EL (cell line): ENCODE results near the gene NRCAM.
"Not testable (repeated sequence)": the region's sequence is repeated elsewhere in the genome, so short reads cannot be mapped to it uniquely, and the experiment has no call there.

Experiments used
- DNase-seq: peaks from one replicate; pipeline ENCODE4 v3.0.0-alpha.2; 2016

The NRCAM gene

GRCh38 chr7:108393097-108393496, 63.1 kb downstream of the NRCAM start:
- not testable (repeated sequence) for DNase-seq

DNA sequence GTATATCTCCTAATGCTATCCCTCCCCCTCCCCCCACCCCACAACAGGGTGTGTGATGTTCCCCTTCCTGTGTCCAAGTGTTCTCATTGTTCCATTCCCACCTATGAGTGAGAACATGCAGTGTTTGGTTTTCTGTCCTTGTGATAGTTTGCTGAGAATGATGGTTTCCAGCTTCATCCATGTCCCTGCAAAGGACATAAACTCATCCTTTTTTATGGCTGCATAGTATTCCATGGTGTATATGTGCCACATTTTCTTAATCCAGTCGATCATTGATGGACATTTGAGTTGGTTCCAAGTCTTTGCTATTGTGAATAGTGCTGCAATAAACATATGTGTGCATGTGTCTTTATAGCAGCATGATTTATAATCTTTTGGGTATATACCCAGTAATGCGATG, 68.5 kb downstream of the NRCAM start:
- not testable (repeated sequence) for DNase-seq

DNA sequence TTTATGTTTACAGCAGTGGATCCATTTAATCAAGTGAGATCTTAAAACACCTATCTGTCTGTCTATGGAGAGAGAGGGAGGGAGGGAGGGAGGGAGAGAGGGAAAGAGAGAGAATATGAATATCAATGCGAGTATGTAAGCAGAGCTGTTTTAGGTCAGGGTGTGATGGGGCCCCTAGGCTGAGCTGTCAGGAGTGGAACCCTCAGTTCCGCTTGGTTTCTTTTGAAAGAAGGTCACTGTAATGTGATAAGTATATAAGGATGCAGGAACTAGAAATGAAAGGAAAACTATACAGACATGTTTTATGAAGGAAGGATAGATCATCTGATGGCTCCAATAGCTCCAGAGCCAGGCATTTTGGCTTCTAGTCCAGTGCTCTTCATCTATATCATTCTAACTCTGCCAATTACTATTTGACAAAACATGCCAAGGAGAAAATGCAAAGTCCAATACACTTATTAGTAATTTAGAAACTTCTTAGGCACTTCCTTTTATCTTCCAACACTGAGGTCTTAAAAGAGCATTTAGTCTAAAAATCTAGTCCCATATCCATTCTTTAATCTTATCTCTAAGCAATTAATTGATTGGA, 70.3 kb downstream of the NRCAM start:
- DNase-seq = no peak

GRCh38 chr7:108384716-108385483, 71.3 kb downstream of the NRCAM start:
- no peak for DNase-seq

GRCh38 chr7:108382932-108383331, 73.3 kb downstream of the NRCAM start:
- no peak for DNase-seq

DNA sequence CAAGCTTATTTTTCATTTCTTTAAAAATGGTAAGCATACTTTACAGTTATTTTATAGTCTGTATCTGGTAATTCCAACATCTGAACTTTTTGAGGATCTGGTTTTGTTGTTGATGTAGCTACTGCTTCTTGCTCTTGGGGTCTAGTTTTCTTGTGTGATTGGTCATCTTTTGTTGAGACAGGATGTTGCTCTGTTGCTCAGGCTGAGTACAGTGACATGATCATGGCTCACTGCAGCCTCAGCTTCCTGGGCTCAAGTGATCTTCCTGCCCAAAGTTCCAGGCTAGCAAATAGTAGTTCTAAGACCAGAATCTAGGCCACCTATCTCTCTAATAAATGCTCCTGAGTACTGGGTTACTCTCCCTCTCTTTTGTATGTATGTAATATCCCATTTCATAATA, 75.7 kb downstream of the NRCAM start:
- DNase-seq = no peak

DNA sequence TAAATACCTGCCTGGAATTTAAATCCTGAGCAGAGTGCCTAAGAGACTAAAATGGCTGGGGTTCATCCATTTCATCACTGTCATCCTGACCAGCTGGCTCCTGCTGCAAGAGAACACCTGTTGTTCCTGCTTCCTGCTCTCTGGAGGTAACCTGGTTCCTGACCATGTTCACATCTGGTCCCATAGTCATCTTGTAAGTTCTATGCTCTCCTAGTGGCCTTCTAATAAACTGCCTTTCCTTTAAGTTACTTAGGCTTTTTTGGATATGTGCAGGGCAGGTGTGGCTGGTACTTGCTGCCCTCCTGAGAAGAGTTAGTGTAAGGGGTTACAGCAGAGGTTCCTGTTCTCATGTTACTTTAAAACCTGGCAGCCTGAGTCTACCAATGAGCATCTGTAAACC, 80.0 kb downstream of the NRCAM start:
- DNase-seq = no peak

GRCh38 chr7:108375668-108376067, 80.6 kb downstream of the NRCAM start:
- DNase-seq = no peak

GRCh38 chr7:108374899-108375298, 81.3 kb downstream of the NRCAM start:
- no peak for DNase-seq

GRCh38 chr7:108372618-108373017, 83.6 kb downstream of the NRCAM start:
- no peak for DNase-seq

GRCh38 chr7:108370616-108371015, 85.6 kb downstream of the NRCAM start:
- DNase-seq = no peak

DNA sequence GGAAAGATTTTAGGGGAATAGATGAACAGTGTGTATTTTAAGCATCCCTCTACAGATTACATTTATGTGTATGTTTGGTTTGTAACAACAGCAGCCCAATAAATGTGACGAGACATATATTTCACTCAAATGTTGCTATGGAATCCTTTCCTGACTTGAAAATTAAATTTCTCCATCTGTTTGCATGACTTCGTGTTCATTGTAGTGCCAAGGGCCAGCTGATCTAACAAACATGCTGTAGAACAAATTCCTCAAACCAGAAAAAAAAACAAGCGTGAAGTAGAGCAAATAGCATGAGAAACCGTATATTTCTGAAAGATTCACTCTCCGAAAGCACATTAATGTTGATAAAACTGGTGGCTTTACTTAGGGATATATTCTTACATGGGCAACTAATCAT, 87.8 kb downstream of the NRCAM start:
- no peak for DNase-seq

DNA sequence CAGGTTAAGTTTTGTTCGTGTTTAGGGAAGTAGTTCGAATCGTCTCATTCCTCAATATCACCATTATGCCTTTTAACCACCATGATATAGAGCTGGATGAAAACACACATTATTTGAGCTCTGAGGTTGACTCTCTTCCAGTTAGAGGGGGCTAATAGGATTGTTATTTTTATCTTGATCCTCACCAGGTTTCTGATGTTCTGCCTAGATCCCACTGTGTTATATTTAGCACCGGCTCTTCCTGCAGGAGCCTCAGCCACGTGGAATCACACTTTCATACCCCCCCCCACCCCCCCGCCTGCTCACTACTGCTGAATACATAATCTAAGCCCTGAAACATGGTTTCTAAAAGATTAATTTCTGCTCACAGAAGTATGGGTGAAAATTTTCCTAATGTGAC, 88.3 kb downstream of the NRCAM start:
- no peak for DNase-seq

DNA sequence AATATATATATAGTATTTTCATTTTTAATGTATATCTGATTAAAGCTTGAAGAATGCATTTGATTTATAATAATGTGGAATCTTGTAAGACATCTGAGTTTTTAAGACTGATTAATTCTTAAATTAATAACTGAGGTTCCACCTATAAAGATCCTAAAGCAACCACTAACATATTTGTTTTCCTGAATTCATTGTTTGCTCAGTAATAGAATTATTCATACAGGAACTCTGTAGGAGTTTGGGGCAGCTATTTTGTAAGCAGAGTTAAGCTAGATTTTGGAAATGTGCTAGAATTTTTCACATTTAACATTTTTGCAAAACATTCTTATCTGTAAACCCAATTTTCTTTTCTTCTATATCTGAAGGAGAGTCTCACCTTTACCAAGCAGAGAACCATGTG, 88.9 kb downstream of the NRCAM start:
- no peak for DNase-seq

DNA sequence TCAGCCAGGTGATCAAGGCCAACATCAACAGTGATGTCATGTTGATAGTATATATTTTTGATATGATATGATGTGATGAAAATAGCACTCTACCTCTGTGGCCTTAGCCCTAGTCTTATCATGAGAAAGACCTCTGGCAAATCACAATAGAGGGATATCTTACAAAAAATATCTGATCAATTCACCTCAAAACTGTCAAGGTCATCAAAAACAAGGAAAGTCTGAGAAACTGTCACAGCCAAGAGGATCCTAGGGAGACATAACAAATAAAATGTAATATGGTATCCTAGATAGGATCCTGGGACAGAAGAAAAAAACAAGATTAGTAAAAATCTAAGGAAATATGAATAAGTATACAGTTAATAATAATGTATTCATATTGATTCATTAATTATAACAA, 92.6 kb downstream of the NRCAM start:
- DNase-seq = no peak

GRCh38 chr7:108360058-108360800, 96.0 kb downstream of the NRCAM start:
- no peak for DNase-seq

GRCh38 chr7:108358553-108358952, 97.7 kb downstream of the NRCAM start:
- DNase-seq = peak; percentile 89

DNA sequence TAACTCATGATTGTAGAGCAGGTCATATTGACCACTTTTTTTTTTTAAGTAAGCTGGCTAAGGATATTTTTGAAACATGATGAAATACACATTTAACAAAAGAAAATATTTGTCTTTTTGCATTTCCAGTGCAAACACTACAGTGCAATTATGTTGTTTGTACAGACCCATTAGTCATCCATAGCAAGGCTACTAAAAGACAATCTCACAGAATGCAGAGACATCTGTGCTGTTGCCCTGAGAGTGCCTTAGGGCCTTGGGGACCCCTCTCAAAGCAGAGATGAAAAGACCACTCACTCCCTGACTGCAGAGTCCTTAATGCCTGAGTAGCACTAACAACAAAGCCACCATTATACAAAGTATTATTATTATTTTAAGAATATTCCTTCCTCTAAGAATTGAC, 104.5 kb downstream of the NRCAM start:
- no peak for DNase-seq

GRCh38 chr7:108348913-108349312, 107.3 kb downstream of the NRCAM start:
- peak; percentile 41 for DNase-seq

DNA sequence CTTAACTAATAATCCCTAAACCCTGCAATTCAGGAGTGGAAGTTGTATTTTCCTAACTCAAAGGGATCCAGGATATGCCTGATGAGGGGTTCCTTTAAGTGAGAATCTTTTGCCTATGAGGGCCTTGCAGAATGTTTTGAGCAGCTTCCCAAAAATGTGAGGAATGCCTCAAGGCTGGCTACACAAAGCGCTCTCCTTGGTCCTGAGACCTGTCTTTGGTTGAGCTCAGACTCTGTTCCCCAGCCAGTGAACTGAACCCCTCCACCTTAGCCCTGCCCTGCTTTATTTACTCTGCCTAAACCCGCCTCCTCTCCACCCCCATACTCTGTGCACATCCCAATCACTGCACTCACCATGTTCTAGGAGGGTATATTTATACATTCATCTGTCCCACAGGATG, 108.6 kb downstream of the NRCAM start:
- peak; percentile 51 for DNase-seq

GRCh38 chr7:108345710-108346336, 110.4 kb downstream of the NRCAM start:
- DNase-seq = no peak

DNA sequence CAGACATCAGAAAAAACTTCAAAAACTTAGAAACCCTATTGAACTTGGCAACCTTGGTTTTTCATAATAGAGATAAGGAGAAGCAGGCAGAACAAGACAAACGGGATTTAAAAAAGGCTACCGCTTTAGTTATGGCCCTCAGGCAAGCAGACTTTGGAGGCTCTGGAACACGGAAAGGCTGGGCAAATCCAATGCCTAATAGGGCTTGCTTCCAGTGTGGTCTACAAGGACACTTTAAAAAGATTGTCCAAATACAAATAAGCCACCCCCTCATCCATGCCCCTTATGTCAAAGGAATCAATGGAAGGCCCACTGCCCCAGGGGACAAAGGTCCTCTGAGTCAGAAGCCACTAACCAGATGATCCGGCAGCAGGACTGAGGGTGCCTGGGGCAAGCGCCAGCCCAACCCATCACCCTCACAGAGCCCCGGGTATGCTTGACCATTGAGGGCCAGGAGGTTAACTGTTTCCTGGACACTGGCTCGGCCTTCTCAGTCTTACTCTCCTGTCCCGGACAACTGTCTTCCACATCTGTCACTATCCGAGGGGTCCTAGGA, 115.3 kb downstream of the NRCAM start:
- no peak for DNase-seq

DNA sequence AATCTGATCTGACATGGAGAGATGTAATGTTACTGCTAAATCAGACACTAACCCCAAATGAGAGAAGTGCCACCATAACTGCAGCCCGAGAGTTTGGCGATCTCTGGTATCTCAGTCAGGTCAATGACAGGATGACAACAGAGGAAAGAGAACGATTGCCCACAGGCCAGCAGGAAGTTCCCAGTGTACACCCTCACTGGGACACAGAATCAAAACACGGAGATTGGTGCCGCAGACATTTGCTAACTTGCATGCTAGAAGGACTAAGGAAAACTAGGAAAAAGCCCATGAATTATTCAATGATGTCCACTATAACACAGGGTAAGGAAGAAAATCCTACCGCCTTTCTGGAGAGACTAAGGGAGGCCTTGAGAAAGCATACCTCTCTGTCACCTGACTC, 115.8 kb downstream of the NRCAM start:
- DNase-seq = not testable (repeated sequence)
